Measurements from ENCODE around the gene GPR42. TPM values are rescaled to one million over a fixed set of nuclear protein-coding genes. Genes with fewer than 3 reads are reported as not detected.

The GPR42 gene
- total RNA-seq, 4 donors from 2014 or later, result 0.70 TPM; not detected in 3

- no peak for DNase-seq
- Histone ChIP-seq H3K36me3 (no peaks in the 10 kb centered on the region), H3K4me1 (no peaks in the 10 kb centered on the region), H3K27me3 (no peaks in the 10 kb centered on the region), H3K9me3 (no peaks in the 10 kb centered on the region), H3K4me3 (no peak overlapping the region), H3K27ac (no peak overlapping the region)
- no peak for TF ChIP-seq POLR2A (IDR thresholded peaks at IDR 0.05)
- TF ChIP-seq CTCF (IDR thresholded peaks at IDR 0.05), result no peak
These were observed 7.8 kb upstream of the GPR42 start for GRCh38 chr19:35363001-35363590.

- no peaks in the 10 kb centered on the region for H3K36me3 ChIP-seq
- no peak overlapping the region for H3K4me3 ChIP-seq
- H3K9me3 ChIP-seq, result no peaks in the 10 kb centered on the region
- H3K27ac ChIP-seq, result no peak overlapping the region
- no peak for DNase-seq
- H3K4me1 ChIP-seq, result no peaks in the 10 kb centered on the region
- TF ChIP-seq CTCF (IDR thresholded peaks at IDR 0.05) (no peak), POLR2A (IDR thresholded peaks at IDR 0.05) (no peak)
- H3K27me3 ChIP-seq, result no peaks in the 10 kb centered on the region
These were observed 7.0 kb upstream of the GPR42 start for GRCh38 chr19:35363711-35364425.

- TF ChIP-seq CTCF (IDR thresholded peaks at IDR 0.05) (no peak), POLR2A (IDR thresholded peaks at IDR 0.05) (no peak)
- no peaks in the 10 kb centered on the region for H3K9me3 ChIP-seq
- no peak overlapping the region for H3K27ac ChIP-seq
- no peaks in the 10 kb centered on the region for H3K4me1 ChIP-seq
- H3K36me3 ChIP-seq, result no peaks in the 10 kb centered on the region
- no peaks in the 10 kb centered on the region for H3K27me3 ChIP-seq
- no peak for DNase-seq
- H3K4me3 ChIP-seq, result no peak overlapping the region
These were observed 5.6 kb upstream of the GPR42 start for GRCh38 chr19:35365303-35365702.

- TF ChIP-seq CTCF (IDR thresholded peaks at IDR 0.05), result no peak
- TF ChIP-seq POLR2A (IDR thresholded peaks at IDR 0.05), result no peak
- no peak for DNase-seq
- no peaks in the 10 kb centered on the region for H3K9me3 ChIP-seq
These were observed 2.5 kb upstream of the GPR42 start for GRCh38 chr19:35368378-35368777.

GRCh38 chr19:35369522-35369921 is 1.3 kb upstream of the GPR42 start:
- DNase-seq, result no peak
- H3K27ac ChIP-seq, result no peak overlapping the region
- TF ChIP-seq CTCF (IDR thresholded peaks at IDR 0.05), result no peak
- TF ChIP-seq POLR2A (IDR thresholded peaks at IDR 0.05), result no peak
- no peaks in the 10 kb centered on the region for H3K9me3 ChIP-seq
- no peak overlapping the region for H3K4me3 ChIP-seq
- H3K27me3 ChIP-seq, result no peaks in the 10 kb centered on the region
- H3K36me3 ChIP-seq, result no peaks in the 10 kb centered on the region
- no peaks in the 10 kb centered on the region for H3K4me1 ChIP-seq

More at GRCh38 chr19:35368378-35368777, 2.5 kb upstream of the GPR42 start:
- no peak overlapping the region for H3K27ac ChIP-seq
- H3K27me3 ChIP-seq, result no peaks in the 10 kb centered on the region
- no peaks in the 10 kb centered on the region for H3K36me3 ChIP-seq
- H3K4me3 ChIP-seq, result no peak overlapping the region
- H3K4me1 ChIP-seq, result no peaks in the 10 kb centered on the region

All from Peyer's patch (tissue), 4 donors.